NCI-H1092 treated with DMSO at 0.1 percent for 48 hours (cell line): Measurements from ENCODE around the gene ZNF521.

ENCODE experiments used
- DNase-seq: peaks from one replicate; lab custom pipeline; 2025; lab: John Stamatoyannopoulos, UW

ZNF521 gene

GRCh38 chr18:25075783-25076182, 276.2 kb downstream of the ZNF521 start:
- DNase-seq, result no peak

DNA sequence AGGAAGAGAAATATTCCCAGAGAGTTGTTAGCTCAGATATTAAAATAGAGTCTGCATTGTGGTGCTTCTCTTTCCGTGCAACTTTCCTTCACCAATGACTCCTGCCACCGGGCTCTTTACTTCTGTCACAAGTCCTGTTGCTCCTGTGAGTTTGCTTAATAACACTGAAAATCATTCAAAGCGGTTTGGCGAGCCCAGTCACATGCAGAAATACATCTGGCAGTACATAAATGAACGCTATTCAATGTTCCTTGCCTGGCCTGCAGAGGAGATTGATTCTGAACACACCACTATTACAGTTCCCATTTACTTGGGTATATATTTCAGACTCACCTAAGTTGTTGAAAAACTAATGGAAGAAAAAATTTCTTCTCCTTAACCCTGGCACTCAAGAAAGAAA, 276.6 kb downstream of the ZNF521 start:
- no peak for DNase-seq

GRCh38 chr18:25074925-25075324, 277.0 kb downstream of the ZNF521 start:
- no peak for DNase-seq

GRCh38 chr18:25072205-25072604, 279.8 kb downstream of the ZNF521 start:
- DNase-seq, result no peak

DNA sequence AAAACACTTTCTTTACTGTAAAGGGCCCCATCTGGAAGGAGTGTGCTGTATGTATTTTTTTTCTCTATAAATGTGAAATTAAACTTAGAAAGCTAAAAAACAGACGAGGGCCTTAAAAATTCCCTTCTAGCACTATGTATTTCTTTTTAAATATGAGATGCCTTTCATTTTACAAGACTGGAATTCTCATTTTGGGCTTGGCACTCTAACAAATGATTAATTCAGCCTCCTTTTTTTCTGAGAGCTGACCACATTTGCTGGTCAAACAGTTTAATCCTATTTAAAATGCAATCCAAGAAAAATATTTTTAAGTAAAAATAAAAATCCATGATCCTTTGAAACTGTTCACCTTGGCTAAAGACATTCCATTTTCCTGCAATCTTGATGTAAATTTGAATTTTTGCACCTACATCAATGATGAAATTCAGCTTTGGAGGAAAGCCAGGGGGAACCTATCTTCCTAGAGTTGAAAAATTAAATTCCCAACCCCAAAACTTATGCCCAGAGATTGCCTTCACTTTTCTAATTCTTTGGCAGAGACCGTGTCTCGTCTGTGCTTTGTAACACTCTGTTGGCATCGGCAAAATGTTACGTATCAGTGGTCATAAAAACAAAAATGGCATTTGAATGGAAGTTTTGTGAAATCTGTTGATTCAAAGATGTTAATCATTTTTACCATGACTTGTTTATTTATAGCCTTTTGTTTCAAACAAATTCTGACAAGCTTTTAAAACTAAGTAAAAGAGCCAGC, 284.5 kb downstream of the ZNF521 start:
- DNase-seq, result no peak

DNA sequence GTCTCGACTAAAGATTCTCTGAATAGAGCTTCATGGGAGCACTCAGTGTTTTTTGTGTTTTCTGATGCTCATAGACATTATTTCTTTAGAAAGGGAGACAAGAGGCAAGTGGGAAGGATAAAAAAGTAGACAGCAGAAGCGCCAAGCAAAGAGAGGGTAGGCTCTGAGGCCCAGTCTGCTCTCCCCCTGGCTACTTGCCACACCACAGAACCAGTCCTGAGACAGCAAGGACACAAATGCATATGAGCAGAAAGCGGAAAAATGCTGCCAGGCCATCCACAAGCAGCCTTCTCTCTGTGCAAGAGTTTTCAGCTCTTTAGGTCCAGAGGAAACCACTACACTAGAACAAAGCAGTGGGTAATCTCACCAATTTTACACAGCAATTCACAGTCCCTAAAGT, 285.4 kb downstream of the ZNF521 start:
- DNase-seq, result no peak

DNA sequence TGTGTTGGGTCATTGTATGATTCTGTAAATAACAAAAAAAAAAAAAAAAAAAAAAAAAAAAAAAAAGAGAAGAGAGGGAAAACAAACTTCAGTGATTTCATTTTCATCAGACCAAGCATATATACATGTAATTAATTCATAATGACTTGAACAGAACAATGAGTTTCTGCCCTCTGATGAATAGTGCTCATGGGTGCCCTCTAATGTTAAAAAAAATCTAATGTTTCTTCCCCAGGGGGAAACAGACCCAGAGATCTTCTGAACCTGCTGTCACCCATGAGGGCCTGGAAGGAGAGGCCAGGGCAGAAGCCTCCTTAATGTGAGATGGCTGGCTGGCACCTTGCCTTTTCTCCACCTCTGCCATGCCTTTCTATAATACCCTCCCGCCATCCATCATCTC, 289.2 kb downstream of the ZNF521 start:
- no peak for DNase-seq

- no peak for DNase-seq
These were observed 290.6 kb downstream of the ZNF521 start for GRCh38 chr18:25061395-25061794.

GRCh38 chr18:25058521-25058920, 293.4 kb downstream of the ZNF521 start:
- no peak for DNase-seq

- no peak for DNase-seq
These were observed 294.4 kb downstream of the ZNF521 start for GRCh38 chr18:25057491-25058050.

DNA sequence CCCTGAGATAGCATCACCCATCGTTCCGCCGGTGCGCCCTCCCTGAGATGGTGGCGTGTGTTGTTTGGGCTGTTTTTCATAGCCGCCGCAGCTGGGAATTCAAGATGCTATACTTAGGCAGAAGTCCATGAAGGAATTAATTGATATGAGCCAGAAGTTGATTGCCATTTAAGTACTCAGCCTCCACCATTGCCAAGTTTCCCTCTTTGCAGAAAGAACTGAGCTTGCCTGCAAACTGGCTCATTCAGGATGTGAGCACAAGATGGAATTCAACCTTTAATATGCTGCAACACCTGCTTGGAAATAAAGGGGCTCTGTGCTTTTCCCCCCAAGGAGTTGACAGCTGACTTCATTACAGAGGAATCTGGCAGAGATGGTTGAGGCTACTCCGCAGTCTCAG, 295.5 kb downstream of the ZNF521 start:
- no peak for DNase-seq

GRCh38 chr18:25055076-25055475, 296.9 kb downstream of the ZNF521 start:
- DNase-seq, result no peak

GRCh38 chr18:25053466-25053865, 298.5 kb downstream of the ZNF521 start:
- DNase-seq, result no peak

DNA sequence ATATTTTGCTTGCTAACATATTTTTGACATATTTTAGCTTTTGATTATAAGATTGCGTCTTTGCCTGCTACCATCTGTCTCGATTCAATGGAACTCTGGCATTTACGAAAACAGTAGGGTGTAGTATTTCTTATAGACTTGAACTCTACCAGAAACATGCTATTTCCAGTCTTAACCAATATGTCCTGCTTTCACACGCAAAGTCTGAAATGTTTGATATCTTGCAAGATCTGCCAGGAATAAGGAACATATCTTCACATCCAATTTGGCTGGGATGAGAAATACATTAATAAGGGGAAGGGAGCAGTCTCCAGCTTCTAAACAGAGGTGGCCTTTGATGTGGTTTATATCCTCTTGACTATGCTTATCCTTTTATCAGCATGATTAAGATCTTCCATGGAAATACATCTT, 299.4 kb downstream of the ZNF521 start:
- DNase-seq, result no peak

DNA sequence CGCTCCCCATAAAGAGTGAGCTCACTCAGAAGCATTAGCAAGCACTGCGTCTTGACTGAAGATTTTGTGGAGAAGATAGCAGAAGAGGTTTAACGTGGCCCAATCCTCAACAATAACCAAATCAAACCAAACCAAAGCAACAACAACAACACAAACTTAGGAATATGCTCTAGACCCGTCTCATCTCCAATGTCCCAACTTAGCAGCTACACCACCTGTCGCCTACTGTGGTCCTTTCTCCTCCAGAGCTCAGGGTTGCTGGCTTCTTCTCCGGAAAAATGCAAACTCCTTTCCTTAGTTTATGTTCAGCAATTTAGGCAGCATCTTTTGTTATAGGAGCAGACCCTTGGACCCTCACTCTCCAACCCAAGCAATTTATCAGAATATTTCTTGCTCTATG, 301.4 kb downstream of the ZNF521 start:
- DNase-seq, result no peak

DNA sequence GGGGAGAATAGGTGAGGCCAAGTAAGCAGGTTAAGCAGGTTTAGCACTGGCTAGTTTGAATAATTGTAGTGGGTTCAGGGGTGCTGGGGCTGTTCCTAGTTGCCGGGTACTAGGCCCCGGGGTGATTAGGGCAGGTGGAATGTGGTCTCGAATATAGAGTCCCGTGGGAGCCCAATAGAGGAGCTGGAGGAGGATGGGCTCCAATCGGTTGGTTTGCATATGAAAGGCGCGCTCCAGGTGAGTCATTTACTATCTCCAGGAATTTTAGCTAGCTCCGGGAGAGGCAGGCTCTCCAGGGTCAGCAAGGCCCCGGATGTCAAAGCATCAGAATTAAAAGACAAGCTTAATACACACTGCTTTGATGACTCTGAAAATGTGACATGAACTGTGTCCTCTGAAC, 304.0 kb downstream of the ZNF521 start:
- DNase-seq, result no peak

GRCh38 chr18:25047421-25047820, 304.5 kb downstream of the ZNF521 start:
- DNase-seq, result no peak

DNA sequence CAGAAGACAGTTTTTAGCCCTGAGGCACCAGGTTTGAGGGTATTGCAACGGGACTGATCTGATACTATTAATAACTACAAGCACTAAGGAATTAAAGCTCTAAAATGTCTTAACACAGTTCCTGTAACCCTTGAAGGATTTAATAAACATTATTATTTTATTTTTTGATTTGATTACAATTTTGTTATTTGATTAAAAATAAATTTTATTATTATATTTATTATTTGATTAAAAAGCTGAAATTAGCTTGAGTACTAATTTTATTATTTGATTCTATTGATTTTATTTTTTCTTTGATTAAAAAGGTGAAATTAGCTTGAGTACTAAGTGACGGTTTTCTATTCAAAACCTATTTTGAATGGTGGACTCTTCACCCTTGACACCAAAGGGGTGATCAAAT, 307.3 kb downstream of the ZNF521 start:
- no peak for DNase-seq

DNA sequence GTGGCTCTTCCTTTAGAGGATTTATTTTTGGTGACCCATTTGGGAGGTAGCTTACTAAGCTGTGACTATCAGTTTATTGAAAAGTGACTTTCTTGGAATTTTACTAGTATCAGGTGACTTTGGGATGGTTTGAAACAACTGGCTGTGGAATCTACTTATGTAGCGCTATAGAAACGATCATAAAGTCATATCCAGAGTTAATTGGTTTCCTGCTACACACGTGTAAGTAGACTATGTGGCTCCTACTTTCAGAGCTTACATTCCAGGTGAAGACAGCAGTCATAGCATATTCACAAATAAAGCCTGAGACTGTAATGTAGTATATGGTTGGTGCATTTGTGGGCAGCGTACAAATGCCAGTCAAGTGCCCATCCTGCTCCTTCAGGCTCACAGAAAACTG, 308.9 kb downstream of the ZNF521 start:
- no peak for DNase-seq

DNA sequence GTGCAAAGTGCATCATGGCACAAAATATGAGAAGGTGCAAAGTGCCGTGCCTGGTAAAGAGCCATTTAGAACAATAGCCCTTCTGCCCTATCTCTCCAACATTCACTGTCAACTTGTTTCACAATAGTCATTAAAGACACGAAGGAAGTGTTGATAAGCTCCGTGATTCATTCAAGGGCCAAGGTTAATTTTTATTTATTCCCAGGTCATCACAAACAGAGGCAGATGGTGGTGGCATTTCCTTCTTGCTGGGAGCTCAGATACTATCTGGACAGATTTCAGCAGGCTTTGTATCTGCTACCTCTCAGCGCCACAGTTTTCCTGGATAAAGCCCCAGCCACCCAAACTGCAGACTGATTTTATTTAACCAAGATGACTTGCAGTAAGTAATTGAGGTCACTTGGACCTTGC, 309.3 kb downstream of the ZNF521 start:
- DNase-seq, result no peak

- DNase-seq, result no peak
These were observed 312.2 kb downstream of the ZNF521 start for GRCh38 chr18:25039781-25040180.

GRCh38 chr18:25038261-25038660, 313.7 kb downstream of the ZNF521 start:
- no peak for DNase-seq

- no peak for DNase-seq
These were observed 318.1 kb downstream of the ZNF521 start for GRCh38 chr18:25033747-25034471.
